Measurements from ENCODE around the gene IGFL2.

GRCh38 chr19:46126086-46126580, 21.9 kb upstream of the IGFL2 start:
- TF ChIP-seq CTCF (IDR thresholded peaks at IDR 0.05): no peak
- no peak for TF ChIP-seq MAX (IDR thresholded peaks at IDR 0.05; ENCODE audit: low read depth)
